HepG2 (cell line): ENCODE data around the gene CMIP. TPM values are rescaled to one million over a fixed set of nuclear protein-coding genes. Genes with fewer than 3 reads are reported as not detected.

Experiments
- KLF15 ChIP-seq: sonication (generic); formaldehyde crosslinking; IDR thresholded peaks from 2 replicates; pipeline ENCODE4 v1.8.1; 2023; ENCODE audit warnings: borderline replicate concordance, mild to moderate bottlenecking, inconsistent platforms, missing genetic modification reagents, mixed read lengths
- NCOR1 ChIP-seq: fragments of 200-600 bp; sonication (generic); IDR thresholded peaks from 2 replicates; pipeline ENCODE4 v1.7.0; 2017; ENCODE audit warnings: antibody characterized with exemption, low read length, borderline replicate concordance
- PHF8 ChIP-seq: sonication (generic); formaldehyde crosslinking; IDR thresholded peaks from 2 replicates; pipeline ENCODE4 v1.5.0; 2020; ENCODE audit warnings: missing genetic modification reagents
- PRMT3 ChIP-seq: sonication (generic); formaldehyde crosslinking; IDR thresholded peaks from 2 replicates; pipeline ENCODE4 v1.8.1; 2022; ENCODE audit warnings: low read depth, mild to moderate bottlenecking, moderate library complexity, missing genetic modification reagents, borderline replicate concordance
- RAD51 ChIP-seq: fragments of 450-650 bp; IDR thresholded peaks from 2 replicates; pipeline ENCODE4 v1.6.1; 2016; ENCODE audit warnings: borderline replicate concordance
- SMYD3 ChIP-seq: sonication (generic); formaldehyde crosslinking; IDR thresholded peaks from 2 replicates; pipeline ENCODE4 v1.8.1; 2023; ENCODE audit warnings: mild to moderate bottlenecking, missing genetic modification reagents
- TP53 ChIP-seq: sonication (generic); formaldehyde crosslinking; conservative IDR thresholded peaks from 2 replicates; pipeline ENCODE4 v1.4.0; 2020; ENCODE audit warnings: missing genetic modification reagents
- ZNF3 ChIP-seq: IDR thresholded peaks from 2 replicates; pipeline ENCODE4 v1.7.0; 2017; ENCODE audit warnings: inconsistent platforms
- ZNF446 ChIP-seq: sonication (generic); formaldehyde crosslinking; IDR thresholded peaks from 2 replicates; pipeline ENCODE4 v1.5.0; 2020; ENCODE audit warnings: mild to moderate bottlenecking, missing genetic modification reagents
- ZNF607 ChIP-seq: sonication (generic); formaldehyde crosslinking; IDR thresholded peaks from 2 replicates; pipeline ENCODE4 v1.5.1; 2020; ENCODE audit warnings: missing genetic modification reagents, mild to moderate bottlenecking, borderline replicate concordance
- ZNF7 ChIP-seq: IDR thresholded peaks from 2 replicates; pipeline ENCODE4 v1.6.1; 2016; ENCODE audit warnings: missing biosample characterization, missing genetic modification reagents
- ZNF746 ChIP-seq: sonication (generic); formaldehyde crosslinking; IDR thresholded peaks from 2 replicates; pipeline ENCODE4 v1.8.0; 2022; ENCODE audit warnings: mild to moderate bottlenecking, missing genetic modification reagents
- ZNF850 ChIP-seq: sonication (generic); formaldehyde crosslinking; conservative IDR thresholded peaks from 2 replicates; pipeline ENCODE4 v1.9.0; 2021; ENCODE audit warnings: mild to moderate bottlenecking, missing genetic modification reagents
- ZSCAN25 ChIP-seq: sonication (generic); formaldehyde crosslinking; IDR thresholded peaks from 2 replicates; pipeline ENCODE4 v1.8.0; 2022; ENCODE audit warnings: mild to moderate bottlenecking, missing genetic modification reagents
- polyA plus RNA-seq, 8 experiments: library from polyadenylated mRNA; depleted of rRNA in 3 of 8; stranded (reverse) in 7 of 8; unstranded in 1 of 8; fragments of >200 nt; fragmentation: Illumina TruSeq in 4 of 8; extraction: Trizol in 4 of 8; gene quantifications; 2 replicates each; pipeline versions ENCODE4 v1.2.1 to v1.2.3, GENCODE V29; 2011 to 2016; ENCODE audit warnings: low read depth in 4 of 8, missing spikeins in 1 of 8, mixed read lengths in 1 of 8; ENCODE audit not compliant: insufficient read depth in 1 of 8
- total RNA-seq, 5 experiments: library from RNA; depleted of rRNA; stranded (reverse); fragments of >200 nt; fragmentation: Illumina TruSeq; extraction: Trizol; gene quantifications; 2 replicates each; pipeline ENCODE4 v1.2.3, GENCODE V29; 2016; ENCODE audit warnings: low read depth in 1 of 5
- TF ChIP-seq, protein P1 (sequence below): sonication (generic); formaldehyde crosslinking; IDR thresholded peaks from 2 replicates; pipeline ENCODE4; 2020; ENCODE audit warnings: missing genetic modification reagents, mild to moderate bottlenecking, borderline replicate concordance
- TF ChIP-seq, protein P2 (sequence below): sonication (generic); formaldehyde crosslinking; IDR thresholded peaks from 2 replicates; pipeline ENCODE4 v1.5.0; 2020; ENCODE audit warnings: mild to moderate bottlenecking, low read depth, missing genetic modification reagents, borderline replicate concordance
- TF ChIP-seq, protein P3 (sequence below): sonication (generic); formaldehyde crosslinking; IDR thresholded peaks from 2 replicates; pipeline ENCODE4 v1.5.1; 2020; ENCODE audit warnings: missing genetic modification reagents, mild to moderate bottlenecking, borderline replicate concordance
- TF ChIP-seq, protein P4 (sequence below): sonication (generic); formaldehyde crosslinking; IDR thresholded peaks from 2 replicates; pipeline ENCODE4 v1.4.0; 2020; ENCODE audit warnings: missing genetic modification reagents

The CMIP gene
- total and polyA plus RNA-seq, 2 of the 13 experiments (the other 11 are each of a cell fraction or from before 2014, with no cell fraction given): 10.9 to 18.1 TPM

DNA sequence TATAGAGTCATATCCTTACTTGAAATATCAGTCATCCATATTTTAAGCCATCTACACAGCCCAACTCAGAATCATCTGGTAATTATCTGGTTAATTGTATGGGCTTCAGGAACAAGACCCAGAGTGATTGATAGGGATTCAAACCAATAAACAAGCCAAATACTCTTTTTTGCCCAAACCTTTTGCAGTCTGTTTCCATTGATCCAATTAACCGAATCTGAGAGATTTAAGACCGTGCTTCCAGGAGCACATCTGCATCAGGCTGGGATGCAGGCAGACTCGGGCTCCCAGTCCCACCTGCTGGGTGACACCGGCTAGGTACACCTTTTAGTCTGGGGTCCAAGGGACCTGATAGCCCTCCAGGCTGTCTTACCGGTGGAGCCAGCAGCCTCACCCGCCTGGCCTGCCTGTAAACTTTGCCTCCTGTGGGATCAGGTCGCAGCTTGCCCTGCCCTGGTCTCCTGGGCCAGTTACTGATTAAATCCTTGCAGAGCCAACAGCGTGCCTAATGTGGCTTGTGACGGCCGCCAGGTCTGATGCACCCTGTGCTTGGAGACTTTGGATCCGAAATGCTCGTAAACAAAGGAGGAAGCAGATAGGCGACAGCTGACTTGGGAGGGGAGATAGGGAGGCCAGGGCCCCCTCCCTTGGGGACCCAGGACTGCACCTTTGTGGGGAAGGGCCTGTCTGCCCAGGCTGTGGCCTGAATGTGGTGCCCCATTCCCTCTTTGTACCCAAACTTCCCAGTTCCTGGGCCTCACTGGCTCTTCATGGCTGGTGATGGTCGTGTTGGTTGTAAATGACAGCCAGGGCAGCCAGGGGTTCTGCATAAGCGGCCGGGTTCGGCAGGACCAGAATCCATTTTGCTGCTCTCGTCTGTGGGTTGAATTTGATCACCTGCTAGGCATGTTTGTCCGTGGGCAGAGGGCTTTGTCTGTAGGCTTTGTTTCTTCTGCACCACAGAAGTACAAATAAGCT is 3.8 kb downstream of the CMIP start (continued):
- TF ChIP-seq, protein P1, sequence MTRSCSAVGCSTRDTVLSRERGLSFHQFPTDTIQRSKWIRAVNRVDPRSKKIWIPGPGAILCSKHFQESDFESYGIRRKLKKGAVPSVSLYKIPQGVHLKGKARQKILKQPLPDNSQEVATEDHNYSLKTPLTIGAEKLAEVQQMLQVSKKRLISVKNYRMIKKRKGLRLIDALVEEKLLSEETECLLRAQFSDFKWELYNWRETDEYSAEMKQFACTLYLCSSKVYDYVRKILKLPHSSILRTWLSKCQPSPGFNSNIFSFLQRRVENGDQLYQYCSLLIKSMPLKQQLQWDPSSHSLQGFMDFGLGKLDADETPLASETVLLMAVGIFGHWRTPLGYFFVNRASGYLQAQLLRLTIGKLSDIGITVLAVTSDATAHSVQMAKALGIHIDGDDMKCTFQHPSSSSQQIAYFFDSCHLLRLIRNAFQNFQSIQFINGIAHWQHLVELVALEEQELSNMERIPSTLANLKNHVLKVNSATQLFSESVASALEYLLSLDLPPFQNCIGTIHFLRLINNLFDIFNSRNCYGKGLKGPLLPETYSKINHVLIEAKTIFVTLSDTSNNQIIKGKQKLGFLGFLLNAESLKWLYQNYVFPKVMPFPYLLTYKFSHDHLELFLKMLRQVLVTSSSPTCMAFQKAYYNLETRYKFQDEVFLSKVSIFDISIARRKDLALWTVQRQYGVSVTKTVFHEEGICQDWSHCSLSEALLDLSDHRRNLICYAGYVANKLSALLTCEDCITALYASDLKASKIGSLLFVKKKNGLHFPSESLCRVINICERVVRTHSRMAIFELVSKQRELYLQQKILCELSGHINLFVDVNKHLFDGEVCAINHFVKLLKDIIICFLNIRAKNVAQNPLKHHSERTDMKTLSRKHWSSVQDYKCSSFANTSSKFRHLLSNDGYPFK: peak; percentile 79; the same call in 1 of the 2 replicates
- TF ChIP-seq ZNF850 (CRISPR knock-in tag) (no peak), ZNF7 (CRISPR knock-in tag) (peak; percentile 33; the same call in 1 of the 2 replicates), PRMT3 (CRISPR knock-in tag) (peak; percentile 86), RAD51 (no peak), ZNF3 (no peak), ZSCAN25 (CRISPR knock-in tag) (peak; percentile 90; the same call in 1 of the 2 replicates), ZNF446 (peak; percentile 79; the same call in 1 of the 2 replicates), SMYD3 (CRISPR knock-in tag) (no peak; the same call in 1 of the 2 replicates), KLF15 (CRISPR knock-in tag) (no peak), PHF8 (peak; percentile 70), NCOR1 (peak; percentile 90), ZNF746 (CRISPR knock-in tag) (peak; percentile 93; the same call in 1 of the 2 replicates), ZNF607 (CRISPR knock-in tag) (no peak; the same call in 1 of the 2 replicates), TP53 (CRISPR knock-in tag) (peak; percentile 9)
- TF ChIP-seq, protein P2, sequence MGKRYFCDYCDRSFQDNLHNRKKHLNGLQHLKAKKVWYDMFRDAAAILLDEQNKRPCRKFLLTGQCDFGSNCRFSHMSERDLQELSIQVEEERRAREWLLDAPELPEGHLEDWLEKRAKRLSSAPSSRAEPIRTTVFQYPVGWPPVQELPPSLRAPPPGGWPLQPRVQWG (CRISPR knock-in tag): no peak
- TF ChIP-seq, protein P3, sequence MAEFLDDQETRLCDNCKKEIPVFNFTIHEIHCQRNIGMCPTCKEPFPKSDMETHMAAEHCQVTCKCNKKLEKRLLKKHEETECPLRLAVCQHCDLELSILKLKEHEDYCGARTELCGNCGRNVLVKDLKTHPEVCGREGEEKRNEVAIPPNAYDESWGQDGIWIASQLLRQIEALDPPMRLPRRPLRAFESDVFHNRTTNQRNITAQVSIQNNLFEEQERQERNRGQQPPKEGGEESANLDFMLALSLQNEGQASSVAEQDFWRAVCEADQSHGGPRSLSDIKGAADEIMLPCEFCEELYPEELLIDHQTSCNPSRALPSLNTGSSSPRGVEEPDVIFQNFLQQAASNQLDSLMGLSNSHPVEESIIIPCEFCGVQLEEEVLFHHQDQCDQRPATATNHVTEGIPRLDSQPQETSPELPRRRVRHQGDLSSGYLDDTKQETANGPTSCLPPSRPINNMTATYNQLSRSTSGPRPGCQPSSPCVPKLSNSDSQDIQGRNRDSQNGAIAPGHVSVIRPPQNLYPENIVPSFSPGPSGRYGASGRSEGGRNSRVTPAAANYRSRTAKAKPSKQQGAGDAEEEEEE: no peak
- TF ChIP-seq, protein P4, sequence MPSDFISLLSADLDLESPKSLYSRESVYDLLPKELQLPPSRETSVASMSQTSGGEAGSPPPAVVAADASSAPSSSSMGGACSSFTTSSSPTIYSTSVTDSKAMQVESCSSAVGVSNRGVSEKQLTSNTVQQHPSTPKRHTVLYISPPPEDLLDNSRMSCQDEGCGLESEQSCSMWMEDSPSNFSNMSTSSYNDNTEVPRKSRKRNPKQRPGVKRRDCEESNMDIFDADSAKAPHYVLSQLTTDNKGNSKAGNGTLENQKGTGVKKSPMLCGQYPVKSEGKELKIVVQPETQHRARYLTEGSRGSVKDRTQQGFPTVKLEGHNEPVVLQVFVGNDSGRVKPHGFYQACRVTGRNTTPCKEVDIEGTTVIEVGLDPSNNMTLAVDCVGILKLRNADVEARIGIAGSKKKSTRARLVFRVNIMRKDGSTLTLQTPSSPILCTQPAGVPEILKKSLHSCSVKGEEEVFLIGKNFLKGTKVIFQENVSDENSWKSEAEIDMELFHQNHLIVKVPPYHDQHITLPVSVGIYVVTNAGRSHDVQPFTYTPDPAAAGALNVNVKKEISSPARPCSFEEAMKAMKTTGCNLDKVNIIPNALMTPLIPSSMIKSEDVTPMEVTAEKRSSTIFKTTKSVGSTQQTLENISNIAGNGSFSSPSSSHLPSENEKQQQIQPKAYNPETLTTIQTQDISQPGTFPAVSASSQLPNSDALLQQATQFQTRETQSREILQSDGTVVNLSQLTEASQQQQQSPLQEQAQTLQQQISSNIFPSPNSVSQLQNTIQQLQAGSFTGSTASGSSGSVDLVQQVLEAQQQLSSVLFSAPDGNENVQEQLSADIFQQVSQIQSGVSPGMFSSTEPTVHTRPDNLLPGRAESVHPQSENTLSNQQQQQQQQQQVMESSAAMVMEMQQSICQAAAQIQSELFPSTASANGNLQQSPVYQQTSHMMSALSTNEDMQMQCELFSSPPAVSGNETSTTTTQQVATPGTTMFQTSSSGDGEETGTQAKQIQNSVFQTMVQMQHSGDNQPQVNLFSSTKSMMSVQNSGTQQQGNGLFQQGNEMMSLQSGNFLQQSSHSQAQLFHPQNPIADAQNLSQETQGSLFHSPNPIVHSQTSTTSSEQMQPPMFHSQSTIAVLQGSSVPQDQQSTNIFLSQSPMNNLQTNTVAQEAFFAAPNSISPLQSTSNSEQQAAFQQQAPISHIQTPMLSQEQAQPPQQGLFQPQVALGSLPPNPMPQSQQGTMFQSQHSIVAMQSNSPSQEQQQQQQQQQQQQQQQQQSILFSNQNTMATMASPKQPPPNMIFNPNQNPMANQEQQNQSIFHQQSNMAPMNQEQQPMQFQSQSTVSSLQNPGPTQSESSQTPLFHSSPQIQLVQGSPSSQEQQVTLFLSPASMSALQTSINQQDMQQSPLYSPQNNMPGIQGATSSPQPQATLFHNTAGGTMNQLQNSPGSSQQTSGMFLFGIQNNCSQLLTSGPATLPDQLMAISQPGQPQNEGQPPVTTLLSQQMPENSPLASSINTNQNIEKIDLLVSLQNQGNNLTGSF (CRISPR knock-in tag): peak; percentile 49; the same call in 1 of the 2 replicates
